Neural progenitor cell (in vitro differentiated cells): ENCODE results near the gene IQCE. TPM values are rescaled to one million over a fixed set of nuclear protein-coding genes. Genes with fewer than 3 reads are reported as not detected.
A peak's percentile ranks its signal among the peaks of the same experiment; 100 is the strongest.
"Not testable (repeated sequence)": the region's sequence is repeated elsewhere in the genome, so short reads cannot be mapped to it uniquely, and the experiment has no call there.

Experiments used
- DNase-seq: peaks from one replicate; pipeline ENCODE4 v3.0.0-alpha.2; 2016; ENCODE audit warnings: low spot score
- H2AFZ ChIP-seq: fragments of 200-600 bp; sonication (generic); replicated peaks from 2 replicates; pipeline ENCODE4 v1.6.1; 2016; ENCODE audit warnings: antibody characterized with exemption
- H3F3A ChIP-seq: fragments of 200-600 bp; sonication (generic); 2 replicates; pipeline ENCODE4 v1.6.1; 2016; ENCODE audit warnings: antibody characterized with exemption, low read depth
- H3K27ac ChIP-seq: fragments of 200-600 bp; sonication (generic); 2 replicates; pipeline ENCODE4 v1.5.1; 2016; ENCODE audit warnings: mild to moderate bottlenecking
- H3K27me3 ChIP-seq: fragments of 200-600 bp; sonication (generic); 2 replicates; pipeline ENCODE4 v1.6.1; 2016; ENCODE audit warnings: mild to moderate bottlenecking, moderate library complexity
- H3K36me3 ChIP-seq: fragments of 200-600 bp; sonication (generic); 2 replicates; pipeline ENCODE4 v1.5.1; 2016
- H3K4me1 ChIP-seq: fragments of 200-600 bp; sonication (generic); 2 replicates; pipeline ENCODE4 v1.6.1; 2016; ENCODE audit warnings: mixed run types
- H3K4me2 ChIP-seq: fragments of 200-600 bp; sonication (generic); 2 replicates; pipeline ENCODE4 v1.6.1; 2016
- H3K4me3 ChIP-seq: fragments of 200-600 bp; sonication (generic); 2 replicates; pipeline ENCODE4 v1.5.1; 2016
- H3K79me2 ChIP-seq: fragments of 200-600 bp; sonication (generic); 2 replicates; pipeline ENCODE4 v1.6.1; 2016; ENCODE audit warnings: low read depth
- H3K9ac ChIP-seq: fragments of 200-600 bp; sonication (generic); 2 replicates; pipeline ENCODE4 v1.6.1; 2016
- H3K9me3 ChIP-seq: fragments of 200-600 bp; sonication (generic); 2 replicates; pipeline ENCODE4 v1.5.1; 2016; ENCODE audit warnings: low read depth
- H4K20me1 ChIP-seq: fragments of 200-600 bp; sonication (generic); 2 replicates; pipeline ENCODE4 v1.6.1; 2016; ENCODE audit warnings: low read depth
- H3K27ac Mint-ChIP-seq: 3 replicates; pipeline ENCODE4 v1.8.0; 2021; ENCODE audit warnings: mixed read lengths
- H3K27me3 Mint-ChIP-seq: 2 replicates; pipeline ENCODE4 v1.8.0; 2022; ENCODE audit warnings: low read depth, mild to moderate bottlenecking, inconsistent platforms, moderate library complexity, mixed read lengths; ENCODE audit not compliant: insufficient read depth
- H3K36me3 Mint-ChIP-seq: 3 replicates; pipeline ENCODE4 v1.8.0; 2021; ENCODE audit warnings: mixed read lengths
- H3K4me1 Mint-ChIP-seq: 3 replicates; pipeline ENCODE4 v1.8.0; 2021; ENCODE audit warnings: mixed read lengths
- H3K4me3 Mint-ChIP-seq: 3 replicates; pipeline ENCODE4 v1.8.0; 2021; ENCODE audit warnings: mild to moderate bottlenecking, moderate library complexity, mixed read lengths
- H3K9me3 Mint-ChIP-seq: 3 replicates; pipeline ENCODE4 v1.8.0; 2020; ENCODE audit warnings: mixed read lengths
- CTCF ChIP-seq: fragments of 200-600 bp; sonication (generic); IDR thresholded peaks from 2 replicates; pipeline ENCODE4 v1.5.1; 2017; ENCODE audit warnings: antibody characterized with exemption, mild to moderate bottlenecking
- EZH2 ChIP-seq: fragments of 200-600 bp; sonication (generic); IDR thresholded peaks from 2 replicates; pipeline ENCODE4 v1.6.1; 2017; ENCODE audit warnings: antibody characterized with exemption, mild to moderate bottlenecking, moderate library complexity
- EZH2phosphoT487 ChIP-seq: fragments of 200-600 bp; sonication (generic); IDR thresholded peaks from 2 replicates; pipeline ENCODE4 v1.6.1; 2017; ENCODE audit warnings: antibody characterized with exemption
- total RNA-seq: library from RNA; depleted of rRNA; stranded (reverse); fragments of >200 nt; gene quantifications from 2 replicates; pipeline ENCODE4 v1.2.3, GENCODE V29; 2015; ENCODE audit warnings: low replicate concordance

The IQCE gene
- total RNA-seq, 1 donor from 2014 or later = 4.6 TPM

DNA sequence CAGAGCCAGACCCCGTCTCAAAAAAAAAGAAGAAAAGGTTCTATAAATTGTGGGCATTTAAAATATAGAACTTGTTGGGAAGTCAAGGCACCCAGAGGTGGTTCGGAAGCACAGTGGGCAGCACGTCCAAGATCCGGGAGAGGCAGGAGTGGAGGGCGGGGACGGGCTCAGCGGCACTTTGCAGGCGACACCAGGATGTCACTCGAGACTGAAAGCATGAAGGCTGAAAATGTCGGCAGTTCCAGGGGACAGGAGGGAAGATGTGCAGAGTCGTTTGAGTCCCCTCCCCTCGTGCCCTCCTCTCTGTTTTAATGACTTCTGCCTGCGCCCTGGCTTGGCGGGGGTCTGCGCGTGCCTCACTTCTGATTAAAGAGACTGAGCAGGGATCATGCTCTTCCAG, 30.6 kb downstream of the IQCE start:
- H3K27ac Mint-ChIP-seq = no peak overlapping the region
- no peak for DNase-seq
- Histone ChIP-seq H3K36me3 (no peaks in the 10 kb centered on the region), H3K79me2 (no peaks in the 10 kb centered on the region), H3K27ac (no peak overlapping the region), H3K9ac (no peak overlapping the region), H3K4me1 (no peaks in the 10 kb centered on the region), H3K4me2 (no peak overlapping the region), H2AFZ (no peak overlapping the region), H3K9me3 (no peaks in the 10 kb centered on the region), H3K27me3 (no peaks in the 10 kb centered on the region), H4K20me1 (no peaks in the 10 kb centered on the region), H3K4me3 (no peak overlapping the region), H3F3A (no peaks in the 10 kb centered on the region)
- H3K36me3 Mint-ChIP-seq = peaks cover 26% of the 10 kb centered on the region
- no peaks in the 10 kb centered on the region for H3K4me1 Mint-ChIP-seq
- H3K4me3 Mint-ChIP-seq = no peak overlapping the region
- H3K27me3 Mint-ChIP-seq = peaks cover 4% of the 10 kb centered on the region
- no peaks in the 10 kb centered on the region for H3K9me3 Mint-ChIP-seq
- TF ChIP-seq EZH2phosphoT487 = no peak
- no peak for TF ChIP-seq EZH2
- no peak for TF ChIP-seq CTCF

DNA sequence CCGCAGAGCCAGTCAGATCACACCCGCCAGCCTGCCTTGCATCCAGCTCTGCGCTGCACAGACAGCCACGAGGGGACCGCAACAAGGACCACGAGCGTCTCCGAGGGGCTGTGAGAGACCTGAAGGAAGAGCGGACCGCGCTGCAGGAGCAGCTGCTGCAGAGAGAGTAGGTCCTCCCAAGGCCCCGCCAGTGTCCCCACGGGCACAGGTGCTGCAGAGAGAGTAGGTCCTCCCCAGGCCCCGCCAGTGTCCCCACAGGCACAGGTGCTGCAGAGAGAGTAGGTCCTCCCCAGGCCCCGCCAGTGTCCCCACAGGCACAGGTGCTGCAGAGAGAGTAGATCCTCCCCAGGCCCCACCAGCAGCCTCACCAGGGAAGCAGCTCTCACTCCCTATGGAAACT, 31.2 kb downstream of the IQCE start:
- not testable (repeated sequence) for H3K27ac Mint-ChIP-seq, H3K9me3 Mint-ChIP-seq, H3F3A ChIP-seq, H3K4me3 ChIP-seq, H3K9ac ChIP-seq, H3K27ac ChIP-seq, H3K4me3 Mint-ChIP-seq, H3K4me1 ChIP-seq, H3K79me2 ChIP-seq, H3K27me3 ChIP-seq, H3K36me3 ChIP-seq, H3K4me1 Mint-ChIP-seq, H3K4me2 ChIP-seq, H4K20me1 ChIP-seq, H2AFZ ChIP-seq, H3K9me3 ChIP-seq, DNase-seq, H3K27me3 Mint-ChIP-seq
- peaks cover 25% of the 10 kb centered on the region for H3K36me3 Mint-ChIP-seq

- TF ChIP-seq CTCF (no peak), EZH2 (no peak)
- no peaks in the 10 kb centered on the region for H3F3A ChIP-seq
- no peaks in the 10 kb centered on the region for H3K9me3 ChIP-seq
- H3K36me3 Mint-ChIP-seq = peaks cover 22% of the 10 kb centered on the region
- no peaks in the 10 kb centered on the region for H3K27me3 ChIP-seq
- no peaks in the 10 kb centered on the region for H3K79me2 ChIP-seq
- DNase-seq = no peak
- no peaks in the 10 kb centered on the region for H3K36me3 ChIP-seq
- H3K9ac ChIP-seq = no peak overlapping the region
- H3K4me1 ChIP-seq = no peaks in the 10 kb centered on the region
- no peak overlapping the region for H3K27ac ChIP-seq
- H3K27me3 Mint-ChIP-seq = peaks cover 2% of the 10 kb centered on the region
- no peaks in the 10 kb centered on the region for H4K20me1 ChIP-seq
- no peaks in the 10 kb centered on the region for H3K9me3 Mint-ChIP-seq
- no peaks in the 10 kb centered on the region for H3K4me1 Mint-ChIP-seq
- no peak overlapping the region for H2AFZ ChIP-seq
- no peak overlapping the region for H3K4me2 ChIP-seq
- H3K4me3 ChIP-seq = no peak overlapping the region
- no peak overlapping the region for H3K4me3 Mint-ChIP-seq
- peak overlapping the region; percentile 63 for H3K27ac Mint-ChIP-seq
Measured at GRCh38 chr7:2592375-2592865, 33.6 kb downstream of the IQCE start.

DNA sequence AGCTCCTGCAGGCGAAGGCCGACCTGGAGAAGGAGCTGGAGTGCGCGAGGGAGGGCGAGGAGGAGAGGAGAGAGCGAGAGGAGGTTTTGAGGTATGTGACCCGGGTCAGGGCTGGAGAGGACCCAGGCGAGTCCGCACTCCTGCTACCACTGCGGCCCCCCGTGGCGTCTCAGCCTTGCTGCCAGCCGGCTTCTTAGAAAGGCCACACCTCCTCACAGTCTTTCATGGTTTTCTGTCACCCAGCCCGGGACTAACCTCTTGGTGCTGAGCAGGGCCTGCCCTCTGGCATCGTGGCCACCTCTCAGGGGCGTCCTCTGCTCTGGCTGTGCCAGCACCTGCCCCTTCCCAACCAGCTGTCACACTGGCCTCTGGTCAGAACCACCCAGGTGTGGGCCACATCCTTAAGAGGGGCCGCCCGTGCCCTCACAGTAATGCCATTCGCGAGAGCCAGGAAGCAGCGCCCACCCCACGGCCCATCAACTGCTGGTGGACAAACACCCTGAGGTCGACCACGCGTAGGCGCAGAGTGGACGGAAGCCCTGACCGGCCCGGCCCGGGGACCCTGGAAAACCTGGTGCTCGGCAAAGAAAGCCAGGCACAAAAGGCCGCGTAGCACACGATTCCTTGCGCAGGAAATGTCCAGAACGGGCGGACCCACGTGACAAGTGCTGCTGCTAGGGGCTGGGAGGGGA, 34.4 kb downstream of the IQCE start:
- Histone ChIP-seq H3K4me2 (no peak overlapping the region), H3K79me2 (no peaks in the 10 kb centered on the region), H4K20me1 (no peaks in the 10 kb centered on the region), H3K36me3 (no peaks in the 10 kb centered on the region), H3F3A (no peaks in the 10 kb centered on the region), H2AFZ (no peak overlapping the region), H3K4me1 (no peaks in the 10 kb centered on the region), H3K27ac (no peak overlapping the region), H3K9ac (no peak overlapping the region), H3K4me3 (no peak overlapping the region), H3K9me3 (no peaks in the 10 kb centered on the region), H3K27me3 (no peaks in the 10 kb centered on the region)
- peaks cover 23% of the 10 kb centered on the region for H3K36me3 Mint-ChIP-seq
- no peaks in the 10 kb centered on the region for H3K9me3 Mint-ChIP-seq
- no peak for TF ChIP-seq CTCF
- TF ChIP-seq EZH2 = no peak
- TF ChIP-seq EZH2phosphoT487 = no peak
- H3K27ac Mint-ChIP-seq = peak overlapping the region; percentile 63
- H3K4me3 Mint-ChIP-seq = no peak overlapping the region
- no peaks in the 10 kb centered on the region for H3K4me1 Mint-ChIP-seq
- DNase-seq = no peak
- H3K27me3 Mint-ChIP-seq = peaks cover 2% of the 10 kb centered on the region
